Central memory CD4-positive, alpha-beta T cell (primary cell): ENCODE measurements around the gene ENOX2.
"Not testable (repeated sequence)": the region's sequence is repeated elsewhere in the genome, so short reads cannot be mapped to it uniquely, and the experiment has no call there.

Source experiments
- DNase-seq: peaks from one replicate; pipeline ENCODE4 v3.0.0; 2022

The ENOX2 gene

DNA sequence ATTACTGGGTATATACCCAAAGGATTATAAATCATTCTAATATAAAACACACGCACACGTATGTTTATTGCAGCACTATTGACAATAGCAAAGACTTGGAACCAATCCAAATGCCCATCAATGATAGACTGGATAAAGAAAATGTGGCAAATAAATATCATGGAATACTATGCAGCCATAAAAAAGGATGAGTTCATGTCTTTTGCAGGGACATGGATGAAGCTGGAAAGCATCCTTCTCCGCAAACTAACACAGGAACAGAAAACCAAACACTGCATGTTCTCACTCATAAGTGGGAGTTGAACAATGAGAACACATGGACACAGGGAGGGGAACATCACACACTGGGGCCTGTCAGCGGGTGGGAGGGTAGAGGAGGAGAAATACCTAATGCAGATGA, 83.6 kb downstream of the ENOX2 start:
- DNase-seq: not testable (repeated sequence)

DNA sequence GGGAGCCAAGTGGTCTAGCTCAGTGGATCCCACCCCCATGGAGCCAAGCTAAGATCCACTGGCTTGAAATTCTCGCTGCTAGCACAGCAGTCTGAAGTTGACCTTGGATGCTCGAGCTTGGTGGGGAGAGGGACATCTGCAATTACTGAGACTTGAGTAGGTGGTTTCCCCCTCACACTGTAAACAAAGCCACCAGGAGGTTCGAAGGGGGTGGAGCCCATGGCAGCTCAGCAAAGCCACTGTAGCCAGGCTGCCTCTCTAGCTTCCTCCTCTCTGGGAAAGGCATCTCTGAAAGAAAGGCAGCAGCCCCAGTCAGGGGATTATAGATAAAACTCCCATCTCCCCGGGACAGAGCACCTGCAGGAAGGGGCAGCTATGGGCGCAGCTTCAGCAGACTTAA, 89.1 kb downstream of the ENOX2 start:
- DNase-seq: not testable (repeated sequence)

DNA sequence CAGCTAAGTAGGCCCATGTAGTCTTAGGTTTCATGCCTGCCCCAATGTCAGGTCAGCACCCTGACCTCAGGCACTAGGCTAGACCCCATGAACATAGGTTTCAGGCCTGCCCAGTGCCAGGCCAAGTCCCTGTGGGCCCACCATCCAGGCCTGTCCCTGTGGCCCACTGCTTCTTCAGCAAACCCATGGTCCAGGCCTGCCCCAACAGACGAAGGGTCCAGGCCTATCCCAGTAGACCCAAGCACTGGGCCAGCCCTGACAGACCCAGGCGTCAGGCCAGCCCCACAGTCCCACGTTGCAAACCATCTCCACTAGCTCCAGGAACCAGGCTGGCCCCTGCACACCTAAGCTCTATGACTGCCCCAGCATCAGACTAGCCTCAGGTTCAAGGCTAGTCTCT, 92.4 kb downstream of the ENOX2 start:
- no peak for DNase-seq

DNA sequence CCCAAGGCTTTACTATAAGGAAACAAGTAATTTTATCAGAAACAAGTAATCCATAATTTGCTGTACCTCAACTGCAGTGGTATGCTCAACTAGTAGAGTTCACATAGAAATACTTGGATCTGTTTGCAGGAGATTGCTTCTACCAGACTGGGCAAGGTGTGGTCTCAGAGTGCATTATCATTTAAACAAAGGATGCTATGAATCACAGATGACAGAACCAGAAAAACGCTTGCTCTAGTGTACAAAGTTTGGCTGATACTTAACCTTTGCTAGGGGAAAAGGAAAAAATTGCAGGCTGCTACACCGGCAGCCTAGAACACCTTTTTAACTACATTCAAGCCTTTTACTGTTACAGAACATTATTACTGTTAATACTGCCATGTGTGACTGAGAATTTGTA, 97.1 kb downstream of the ENOX2 start:
- DNase-seq: no peak

DNA sequence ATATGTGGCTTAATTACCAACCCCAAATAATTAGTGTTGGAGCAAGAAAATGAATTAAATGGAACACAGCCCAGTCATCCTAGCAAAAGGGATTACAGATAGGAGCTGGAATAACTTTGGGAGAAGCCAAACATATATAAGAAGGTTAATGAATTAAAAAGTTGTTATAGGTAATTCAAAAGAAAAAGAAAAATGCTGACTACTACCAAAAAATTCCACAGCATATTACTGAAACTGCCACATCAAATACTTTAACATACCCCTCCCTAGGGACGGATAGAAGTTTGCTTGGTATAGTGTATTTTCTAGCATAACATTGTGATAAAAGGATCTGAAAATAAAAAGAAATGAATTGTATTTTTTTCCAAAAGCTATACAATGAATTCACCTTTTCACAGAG, 99.5 kb downstream of the ENOX2 start:
- DNase-seq: no peak

DNA sequence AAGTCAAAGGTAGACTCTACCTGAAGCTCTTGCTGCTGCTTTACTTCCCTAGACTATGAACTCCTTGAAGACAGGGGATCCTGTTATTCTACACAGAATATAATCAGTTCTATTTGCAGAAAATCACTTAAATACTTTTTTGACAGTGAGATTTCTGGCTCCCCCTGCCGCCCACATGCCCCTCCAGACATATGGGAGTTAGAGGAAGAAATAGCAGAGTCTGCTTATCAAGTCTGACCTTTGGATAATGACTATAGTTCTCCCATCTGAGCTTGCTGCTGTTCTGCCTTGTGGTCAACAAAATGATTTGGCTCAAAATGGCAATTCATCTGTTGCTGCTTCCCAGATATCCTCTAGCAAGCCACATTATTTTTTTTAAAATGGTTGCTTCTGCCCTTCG, 101.1 kb downstream of the ENOX2 start:
- DNase-seq: no peak

DNA sequence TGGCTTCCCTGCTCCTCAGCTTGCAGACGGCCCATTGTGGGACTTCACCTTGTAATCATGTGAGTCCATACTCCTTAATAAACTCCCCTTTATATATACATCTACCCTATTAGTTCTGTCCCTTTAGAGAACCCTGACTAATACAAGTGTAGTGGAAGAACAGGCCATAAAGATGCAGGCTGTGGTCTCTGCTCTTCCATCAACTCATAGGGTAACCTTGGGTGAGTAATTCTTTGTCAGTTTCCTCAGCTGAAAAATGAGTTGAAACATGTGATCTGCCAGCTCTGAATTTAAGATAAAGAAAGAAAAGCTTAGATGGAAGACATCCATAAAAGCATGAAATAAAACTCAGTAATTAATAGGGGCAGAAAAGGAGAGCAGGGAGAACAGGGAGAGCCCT, 103.6 kb downstream of the ENOX2 start:
- no peak for DNase-seq

DNA sequence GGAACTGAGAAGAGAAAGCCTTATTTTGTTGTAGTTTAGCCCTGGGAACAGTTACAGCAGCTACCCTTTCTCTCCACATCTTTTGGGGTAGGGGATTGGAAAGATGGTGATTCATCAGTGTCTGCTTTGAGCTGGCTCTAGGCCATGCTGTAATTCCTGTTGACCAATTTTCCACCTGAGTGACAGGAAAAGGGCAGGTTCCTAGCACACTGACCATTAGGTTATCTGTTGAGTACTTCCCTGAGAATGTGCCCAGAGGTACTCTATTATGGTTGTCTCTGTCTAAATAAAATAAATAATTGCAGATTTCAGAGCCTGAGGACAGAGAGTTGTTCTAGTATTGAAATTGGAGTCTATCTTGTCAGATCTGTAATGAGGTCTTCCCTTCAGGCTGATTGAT, 109.0 kb downstream of the ENOX2 start:
- DNase-seq: no peak

DNA sequence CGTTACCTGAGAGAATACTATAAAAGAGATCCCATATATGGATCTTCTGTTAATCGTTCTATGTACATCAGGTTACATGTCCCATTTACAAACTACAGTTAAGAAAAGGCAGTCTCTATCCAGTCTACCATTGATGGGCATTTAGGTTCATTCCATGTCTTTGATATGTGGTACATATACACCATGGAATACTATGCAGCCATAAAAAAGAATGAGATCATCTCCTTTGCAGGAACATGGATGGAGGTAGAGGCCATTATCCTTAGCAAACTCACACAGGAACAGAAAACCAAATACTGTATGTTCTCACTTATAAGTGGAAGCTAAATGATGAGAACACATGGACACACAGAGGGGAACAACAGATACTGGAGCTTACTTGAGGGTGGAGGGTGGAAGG, 111.1 kb downstream of the ENOX2 start:
- DNase-seq: not testable (repeated sequence)

DNA sequence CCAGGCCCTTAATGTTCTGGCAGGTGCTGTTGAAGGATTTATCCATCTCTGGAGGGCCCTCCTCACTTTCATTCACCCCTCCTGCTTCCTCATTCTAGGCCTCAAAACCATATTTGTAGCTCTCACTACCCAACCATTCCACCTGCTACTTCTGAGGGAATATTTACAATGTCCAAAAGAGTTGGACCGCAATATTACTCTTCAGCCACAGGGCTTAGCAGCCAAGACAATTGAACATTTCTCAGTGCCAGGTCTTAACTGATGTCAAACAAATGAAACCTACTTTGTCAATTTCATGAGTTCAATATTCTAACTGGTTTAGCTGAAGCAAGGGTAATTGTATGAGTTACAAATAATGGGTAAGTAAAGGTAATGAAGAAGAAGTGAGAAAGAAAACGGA, 113.2 kb downstream of the ENOX2 start:
- no peak for DNase-seq

DNA sequence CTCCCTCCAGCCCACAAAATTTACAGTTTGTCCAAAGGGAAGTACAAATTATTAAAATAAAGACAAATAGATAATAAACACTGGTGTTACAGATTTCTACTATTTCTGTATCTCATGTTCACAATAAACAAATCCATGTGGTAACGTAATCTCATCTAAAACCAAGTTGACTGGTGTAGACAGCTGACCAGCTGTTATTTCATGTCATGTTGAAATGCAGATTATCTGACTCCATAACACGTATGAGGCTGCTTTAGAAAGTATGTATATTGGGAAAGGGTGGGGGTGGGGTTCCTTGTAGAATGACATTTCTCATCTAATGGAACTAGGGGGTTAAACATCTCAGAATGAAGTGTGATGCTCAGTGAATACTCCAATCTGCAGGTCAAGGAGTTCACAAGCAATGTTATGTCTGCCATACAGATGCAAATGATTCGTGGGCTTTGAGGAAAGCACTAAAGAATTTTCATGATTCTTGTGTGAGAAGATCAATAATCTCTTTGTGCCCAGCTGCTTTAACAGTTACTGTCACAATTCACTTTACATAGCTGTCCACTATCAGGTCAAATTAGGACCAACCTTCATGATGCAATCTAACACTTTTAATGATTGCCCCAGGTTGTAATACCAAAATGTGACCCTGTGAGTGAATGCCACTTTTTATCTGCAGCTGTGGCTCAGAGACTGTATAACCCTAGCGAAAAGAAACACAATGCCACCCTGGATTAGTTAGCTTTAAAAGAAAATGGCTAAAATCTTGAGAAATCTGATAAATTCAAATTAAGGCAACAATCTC, 114.0 kb downstream of the ENOX2 start:
- no peak for DNase-seq

DNA sequence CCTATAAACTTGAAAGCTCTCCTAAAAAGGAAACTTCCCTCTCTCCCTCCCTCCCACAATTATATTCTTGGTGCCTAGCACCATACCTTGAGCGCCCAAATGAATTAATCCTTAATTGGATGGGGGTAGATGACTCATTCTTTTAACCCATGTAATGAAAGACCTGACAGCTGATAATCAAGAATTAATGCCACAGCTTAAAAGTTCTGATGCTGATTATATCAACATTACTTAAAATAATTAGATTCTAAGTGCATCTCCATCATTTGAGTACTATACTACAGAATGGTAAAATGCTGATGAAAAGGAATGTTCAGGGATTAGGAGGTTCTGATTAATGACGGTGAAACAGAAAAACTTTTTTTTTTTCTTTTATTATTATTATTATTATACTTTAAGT, 117.0 kb downstream of the ENOX2 start:
- no peak for DNase-seq

DNA sequence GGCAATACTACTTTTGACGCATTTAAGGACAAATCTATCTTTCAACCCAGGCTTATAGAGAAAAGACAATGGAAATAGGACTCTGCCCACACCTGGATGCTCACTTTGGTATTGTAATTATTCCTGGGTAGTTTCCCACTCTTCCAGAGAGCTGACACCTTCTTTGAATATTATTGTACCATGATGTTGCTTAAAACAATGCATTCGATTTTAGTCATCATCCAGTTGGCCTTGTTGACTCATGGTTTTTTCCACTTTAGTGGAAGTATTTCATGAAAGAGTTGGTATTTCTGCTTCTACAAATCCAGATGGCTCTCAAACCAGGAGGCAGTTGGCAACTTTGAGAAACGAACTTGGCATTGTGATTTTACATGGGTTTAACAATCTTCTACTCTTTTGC, 124.2 kb downstream of the ENOX2 start:
- DNase-seq: no peak

DNA sequence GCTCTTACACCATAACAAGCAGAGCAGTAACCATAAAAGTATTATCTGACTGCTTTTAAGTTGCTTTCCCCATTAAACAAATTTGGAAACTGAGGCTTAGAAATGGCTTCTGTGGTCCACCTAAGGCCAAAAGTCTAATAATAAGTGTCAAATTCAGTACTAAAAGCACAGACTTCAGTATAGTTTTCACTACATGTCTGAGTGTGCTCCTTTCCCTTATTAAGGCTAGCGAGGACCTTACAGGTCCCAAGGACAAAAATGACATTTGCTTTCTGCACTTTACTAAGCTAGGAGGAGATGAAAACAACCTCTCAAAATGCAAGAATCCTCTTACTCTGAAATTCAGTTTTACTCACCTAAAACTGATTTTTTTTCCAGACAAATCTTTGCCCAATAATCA, 127.2 kb downstream of the ENOX2 start:
- DNase-seq: no peak

DNA sequence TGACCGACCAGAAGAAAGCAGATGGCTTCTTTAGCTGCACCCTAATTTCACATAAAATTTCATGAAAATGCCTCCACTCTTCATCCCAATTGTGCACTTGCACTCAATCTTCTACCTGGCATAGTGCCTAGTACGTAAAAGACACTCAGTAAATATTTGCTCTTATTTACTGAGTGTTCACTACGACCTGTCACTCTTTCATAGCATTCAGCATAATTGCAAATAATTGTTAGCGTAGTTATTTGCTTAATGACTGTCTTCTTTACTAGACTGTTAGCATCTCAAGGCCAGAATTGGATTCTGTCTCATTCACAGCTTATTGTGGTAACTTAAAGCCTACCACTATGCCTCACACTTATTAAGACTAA, 130.2 kb downstream of the ENOX2 start:
- no peak for DNase-seq

DNA sequence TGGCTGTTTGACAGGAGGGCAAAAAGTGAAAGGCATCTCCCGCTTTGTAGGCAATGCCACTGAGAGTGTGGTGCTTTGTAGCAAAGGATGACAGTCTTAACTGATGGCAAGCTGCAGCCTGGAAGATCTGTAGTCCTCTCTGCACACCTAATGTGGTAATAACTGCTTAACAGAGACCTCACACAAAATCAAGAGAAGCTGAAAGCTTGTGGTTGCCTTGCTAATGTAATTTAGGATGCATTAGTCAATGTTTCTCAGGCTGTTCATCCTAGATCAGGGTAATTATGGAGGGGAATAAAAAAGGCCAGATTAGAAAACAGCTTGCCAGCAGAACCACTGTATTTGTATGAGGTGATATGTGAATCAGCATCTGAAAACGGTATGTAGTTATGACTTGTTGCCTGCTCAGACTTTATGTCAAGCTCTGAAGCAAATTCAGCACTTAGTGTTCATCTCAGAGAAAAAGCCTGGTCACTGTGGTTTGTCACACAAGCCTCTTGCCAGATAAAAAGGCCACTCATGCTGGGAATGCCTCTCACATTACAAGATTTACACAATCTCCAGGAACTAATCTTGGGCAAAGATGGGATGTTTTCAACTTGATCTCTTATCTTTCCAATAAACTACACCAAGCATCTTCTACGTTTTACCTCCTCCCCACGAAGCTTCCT, 130.8 kb downstream of the ENOX2 start:
- no peak for DNase-seq

DNA sequence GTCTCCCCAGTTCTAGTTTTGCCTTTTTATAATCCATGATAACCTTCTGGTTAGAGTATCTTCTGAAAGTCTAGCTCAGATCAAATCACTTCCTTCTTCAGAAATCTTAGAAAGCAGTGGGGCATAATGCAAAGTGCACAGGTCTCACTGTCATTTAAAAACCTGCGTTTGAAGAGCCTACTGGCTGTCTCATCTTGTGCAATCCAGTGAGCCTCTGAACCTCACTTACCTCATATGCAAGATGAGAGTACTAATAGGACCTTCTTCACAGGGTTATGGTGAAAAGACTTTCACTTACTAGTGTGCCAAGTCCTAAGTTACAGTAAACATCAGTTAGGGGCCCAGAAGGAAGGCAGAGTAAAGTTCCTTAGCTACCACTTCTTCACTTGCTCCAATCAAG, 131.4 kb downstream of the ENOX2 start:
- no peak for DNase-seq

DNA sequence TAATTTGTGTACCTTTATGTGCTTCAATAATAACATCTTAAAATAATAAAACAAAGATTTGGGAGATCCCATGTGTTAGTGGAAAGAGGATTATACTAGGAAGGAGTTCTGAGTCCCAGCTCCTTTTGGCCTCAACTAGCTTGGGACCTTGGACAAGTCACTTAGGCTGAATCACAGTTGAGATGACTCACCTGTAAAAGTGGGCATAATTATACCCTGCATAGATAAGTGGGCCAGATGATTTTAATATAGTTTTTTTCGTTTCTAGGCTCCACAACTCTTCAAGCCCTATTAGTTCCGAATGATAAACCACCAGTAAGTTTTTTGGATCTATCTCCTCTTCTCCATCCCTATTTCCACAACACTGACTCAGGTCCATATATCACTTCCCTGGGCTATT, 131.8 kb downstream of the ENOX2 start:
- DNase-seq: no peak

DNA sequence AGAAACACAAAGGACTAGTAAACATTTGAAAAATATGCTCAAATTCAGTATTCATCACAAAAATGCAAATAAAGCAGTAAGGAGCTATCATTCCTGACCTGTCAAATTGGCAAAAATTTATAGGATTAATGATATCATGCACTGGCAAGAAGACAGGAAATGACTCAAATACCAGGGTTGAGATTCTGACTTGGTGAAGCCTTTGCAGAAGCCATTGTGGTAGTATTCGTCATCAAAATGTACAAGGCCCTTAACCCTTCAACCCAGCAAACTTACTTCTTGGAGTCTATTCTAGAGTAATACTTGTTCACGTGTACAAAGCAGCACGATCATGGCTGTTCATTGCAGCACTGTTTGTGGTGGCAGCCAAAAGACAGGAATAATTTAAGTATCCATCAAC, 132.4 kb downstream of the ENOX2 start:
- no peak for DNase-seq

DNA sequence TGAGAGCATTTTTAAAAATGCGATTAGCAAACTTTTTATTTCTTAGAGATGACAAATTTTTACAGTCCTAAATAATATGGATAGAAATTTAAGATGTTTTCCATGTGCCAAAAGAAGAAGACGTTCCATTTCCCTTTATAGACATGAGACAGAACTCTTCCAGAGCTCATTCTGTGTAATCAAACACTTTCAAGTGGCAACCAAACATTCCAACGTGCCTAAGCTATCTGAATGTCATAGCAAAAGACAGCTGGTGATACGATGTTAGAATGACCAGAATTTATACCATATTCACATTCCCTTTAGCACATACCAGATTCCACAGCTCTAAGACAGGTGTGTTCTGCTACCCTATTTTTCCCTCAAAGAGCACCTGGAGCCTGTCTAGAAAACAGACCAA, 133.2 kb downstream of the ENOX2 start:
- DNase-seq: no peak

DNA sequence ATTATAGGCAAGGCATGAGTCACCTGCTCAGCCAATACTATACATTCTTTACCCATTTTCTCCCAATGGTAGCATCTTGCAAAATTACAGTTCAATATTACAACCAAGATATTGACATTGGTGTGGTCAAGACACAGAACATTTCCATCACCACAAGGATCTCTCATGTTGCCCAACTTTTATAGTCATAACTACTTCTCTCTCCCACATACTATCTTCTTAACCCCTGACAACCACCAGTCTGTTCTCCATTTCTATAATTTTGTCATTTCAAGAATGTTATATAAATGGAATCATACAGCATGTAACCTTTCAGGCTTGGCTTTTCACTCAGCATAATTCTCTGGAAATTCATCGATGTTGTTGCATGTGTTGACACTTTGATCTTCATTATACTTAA, 144.9 kb downstream of the ENOX2 start:
- DNase-seq: no peak

DNA sequence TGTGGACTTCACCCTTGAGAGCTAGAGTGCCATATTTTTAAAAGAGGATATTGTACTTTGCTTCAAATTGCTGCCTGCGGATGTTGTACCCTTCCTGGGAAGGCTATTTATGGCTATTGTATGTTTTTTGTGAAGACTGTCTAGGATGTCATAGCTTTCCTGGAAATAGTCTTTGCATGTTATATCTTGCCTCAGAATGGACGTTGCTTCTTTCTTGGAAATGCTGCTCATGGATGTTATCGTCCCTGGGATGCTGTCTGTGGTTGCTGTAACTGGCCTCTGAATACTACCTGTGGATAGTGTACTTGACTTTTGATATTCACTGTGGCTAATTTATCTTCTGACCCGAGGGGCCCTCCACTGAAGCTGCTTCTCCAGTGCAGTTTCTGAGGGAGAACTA, 146.8 kb downstream of the ENOX2 start:
- DNase-seq: no peak

DNA sequence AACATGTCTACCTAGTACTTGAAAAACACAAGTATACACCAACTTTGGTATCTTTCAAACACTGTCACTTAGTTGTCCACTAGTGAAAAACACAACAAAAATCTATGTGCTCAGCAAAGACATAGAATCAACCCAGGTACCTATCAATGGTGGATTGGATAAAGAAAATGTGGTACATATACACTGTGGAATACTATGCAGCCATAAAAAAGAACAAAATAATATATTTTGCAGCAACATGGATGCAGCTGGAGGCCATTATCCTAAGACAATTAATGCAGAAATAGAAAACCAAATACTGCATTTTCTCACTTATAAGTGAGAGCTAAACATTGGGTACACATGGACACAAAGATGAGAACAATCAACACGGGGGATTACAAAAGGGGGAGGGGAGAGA, 148.7 kb downstream of the ENOX2 start:
- DNase-seq: no peak

DNA sequence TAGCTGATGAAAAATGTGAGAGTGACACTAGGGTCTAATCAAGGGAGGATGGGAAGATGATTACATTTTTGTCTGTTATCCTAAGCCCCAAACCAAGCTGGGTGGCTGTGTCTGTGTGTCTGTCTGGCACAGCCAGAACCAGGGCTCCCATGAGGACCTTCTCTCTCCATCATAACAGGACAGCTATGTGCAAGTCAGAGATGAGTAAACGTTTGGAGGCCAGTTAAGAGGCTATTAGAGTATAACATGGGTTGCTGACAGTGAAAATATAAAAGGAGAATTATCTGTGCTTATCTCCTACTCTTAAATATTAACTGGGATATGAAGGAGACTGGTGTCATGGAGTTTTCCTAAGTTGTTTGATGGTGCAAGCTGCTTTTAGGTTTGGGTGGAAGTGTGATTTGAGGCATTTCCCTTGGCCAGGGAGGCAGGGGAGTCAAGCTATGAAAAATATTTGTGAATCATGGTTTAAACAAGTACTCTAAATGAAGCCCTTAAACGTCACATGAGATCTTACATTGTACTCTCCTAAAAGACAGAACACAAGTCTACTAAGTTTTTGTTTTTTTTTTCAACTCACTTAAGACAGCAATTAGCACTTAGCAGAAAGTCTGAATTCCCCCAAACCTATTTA, 156.2 kb downstream of the ENOX2 start:
- no peak for DNase-seq
